SK-N-SH (cell line): ENCODE data around the gene UNC13B. TPM values are rescaled to one million over a fixed set of nuclear protein-coding genes. Genes with fewer than 3 reads are reported as not detected.

Experiments used
- CTCF ChIA-PET: fragments of 300-600, 350-600 bp; formaldehyde crosslinking; extraction: SDS; loops from one replicate; lab custom pipeline; 2021; lab: Yijun Ruan, JAX
- POLR2A ChIA-PET: fragments of 350-600 bp; sonication (Branson Sonifier 250); formaldehyde crosslinking; extraction: SDS; loops from one replicate; lab custom pipeline; 2020; ENCODE audit warnings: antibody characterized with exemption, inconsistent platforms; lab: Yijun Ruan, JAX
- DNase-seq: peaks from one replicate; pipeline ENCODE4 v3.0.0; 2012
- H2AFZ ChIP-seq: fragments of 200-600 bp; sonication (generic); 2 replicates; pipeline ENCODE4 v1.8.1; 2016; ENCODE audit warnings: antibody characterized with exemption, mild to moderate bottlenecking, low read depth
- H3F3A ChIP-seq: fragments of 200-600 bp; sonication (generic); replicated peaks from 2 replicates; pipeline ENCODE3; 2016; ENCODE audit warnings: antibody characterized with exemption, mild to moderate bottlenecking; ENCODE audit not compliant: insufficient read depth
- H3K27ac ChIP-seq, 2 experiments: fragments of 200-500 bp in 1 of 2; fragments of 200-600 bp in 1 of 2; sonication (Bioruptor generic) in 1 of 2; sonication (generic), shearing (Covaris generic) in 1 of 2; 2 replicates each; pipeline versions ENCODE4 v1.5.1 to v1.6.1; 2014 to 2016; ENCODE audit warnings: low read depth in 2 of 2, inconsistent platforms in 1 of 2, low read length in 1 of 2, mild to moderate bottlenecking in 1 of 2, mixed read lengths in 1 of 2
- H3K27me3 ChIP-seq: fragments of 200-600 bp; sonication (generic), shearing (Covaris generic); 2 replicates; pipeline ENCODE4 v1.6.1; 2016; ENCODE audit warnings: mixed run types; ENCODE audit not compliant: insufficient read depth
- H3K36me3 ChIP-seq, 2 experiments: fragments of 200-500 bp in 1 of 2; fragments of 200-600 bp in 1 of 2; sonication (Bioruptor generic) in 1 of 2; sonication (generic) in 1 of 2; replicated peaks in 1 of 2; 2 replicates each; pipeline versions ENCODE3 to v1.5.1; 2014 to 2016; ENCODE audit warnings: low read length in 1 of 2, mild to moderate bottlenecking in 1 of 2; ENCODE audit not compliant: insufficient read depth in 2 of 2, control insufficient read depth in 1 of 2
- H3K4me1 ChIP-seq, 2 experiments: fragments of 200-500 bp in 1 of 2; fragments of 200-600 bp in 1 of 2; sonication (Bioruptor generic) in 1 of 2; sonication (generic), shearing (Covaris generic) in 1 of 2; 2 replicates each; pipeline versions ENCODE4 v1.5.1 to v1.6.1; 2014 to 2016; ENCODE audit warnings: low read depth in 1 of 2, low read length in 1 of 2, mixed run types in 1 of 2; ENCODE audit not compliant: insufficient read depth in 2 of 2, control insufficient read depth in 1 of 2
- H3K4me2 ChIP-seq: fragments of 200-600 bp; sonication (generic), shearing (Covaris generic); 2 replicates; pipeline ENCODE4 v1.6.1; 2017; ENCODE audit warnings: mixed run types
- H3K4me3 ChIP-seq, 2 experiments: fragments of 200-500 bp in 1 of 2; fragments of 200-600 bp in 1 of 2; sonication (Bioruptor generic) in 1 of 2; sonication (generic), shearing (Covaris generic) in 1 of 2; 2 replicates each; pipeline versions ENCODE4 v1.5.1 to v1.8.1; 2014 to 2016; ENCODE audit warnings: low read depth in 2 of 2, inconsistent platforms in 1 of 2, low read length in 1 of 2, mild to moderate bottlenecking in 1 of 2, mixed read lengths in 1 of 2, moderate library complexity in 1 of 2
- H3K79me2 ChIP-seq: fragments of 200-600 bp; sonication (generic); 2 replicates; pipeline ENCODE4 v1.8.1; 2017; ENCODE audit warnings: mild to moderate bottlenecking; ENCODE audit not compliant: insufficient read depth
- H3K9ac ChIP-seq: fragments of 200-600 bp; sonication (generic); 2 replicates; pipeline ENCODE4 v1.6.1; 2017; ENCODE audit warnings: mixed run types
- H3K9me2 ChIP-seq: fragments of 200-600 bp; sonication (generic); 2 replicates; pipeline ENCODE4 v1.6.1; 2017; ENCODE audit warnings: mixed run types
- H3K9me3 ChIP-seq: fragments of 200-600 bp; sonication (generic); 2 replicates; pipeline ENCODE4 v1.6.1; 2017; ENCODE audit warnings: mixed run types, mild to moderate bottlenecking, moderate library complexity
- H4K20me1 ChIP-seq: fragments of 200-600 bp; sonication (generic); 2 replicates; pipeline ENCODE4 v1.6.1; 2017; ENCODE audit warnings: mild to moderate bottlenecking, mixed run types; ENCODE audit not compliant: insufficient read depth
- CHD2 ChIP-seq: fragments of 150-350 bp; IDR thresholded peaks from 2 replicates; pipeline ENCODE4 v1.6.1; 2018; ENCODE audit warnings: low read length; ENCODE audit not compliant: partially characterized antibody
- ELF1 ChIP-seq: IDR thresholded peaks from 2 replicates; pipeline ENCODE4 v1.4.0; 2012
- EP300 ChIP-seq, 2 experiments: IDR thresholded peaks; 2 replicates each; pipeline versions ENCODE4 v1.4.0 to v1.6.1; 2012; ENCODE audit warnings: borderline replicate concordance in 1 of 2, low read depth in 1 of 2, low read length in 1 of 2
- EZH2phosphoT487 ChIP-seq: fragments of 200-600 bp; sonication (generic); IDR thresholded peaks from 2 replicates; pipeline ENCODE4 v1.6.1; 2017; ENCODE audit warnings: low read depth, mixed run types, mild to moderate bottlenecking, antibody characterized with exemption, moderate library complexity, borderline replicate concordance
- GATA2 ChIP-seq: sonication (generic); formaldehyde crosslinking; IDR thresholded peaks from 2 replicates; pipeline ENCODE4 v1.5.0; 2020; ENCODE audit warnings: mild to moderate bottlenecking, missing genetic modification reagents
- MEF2A ChIP-seq: IDR thresholded peaks from 2 replicates; pipeline ENCODE4 v1.4.0; 2012; ENCODE audit warnings: low read depth, borderline replicate concordance
- MXI1 ChIP-seq: IDR thresholded peaks from 2 replicates; pipeline ENCODE4 v1.6.1; 2012; ENCODE audit warnings: mild to moderate bottlenecking, low read depth, low read length, improper control_type of control experiment
- NFIC ChIP-seq: IDR thresholded peaks from 2 replicates; pipeline ENCODE4 v1.4.0; 2012; ENCODE audit warnings: borderline replicate concordance
- NRF1 ChIP-seq: IDR thresholded peaks from 2 replicates; pipeline ENCODE4 v1.6.1; 2012; ENCODE audit warnings: low read depth, mild to moderate bottlenecking, low read length
- RAD21 ChIP-seq: IDR thresholded peaks from 2 replicates; pipeline ENCODE4 v1.6.1; 2012; ENCODE audit warnings: mild to moderate bottlenecking, low read length
- RCOR1 ChIP-seq: fragments of 150-350 bp; IDR thresholded peaks from 2 replicates; pipeline ENCODE4 v1.6.1; 2017; ENCODE audit warnings: antibody characterized with exemption, low read length
- RXRA ChIP-seq: IDR thresholded peaks from 2 replicates; pipeline ENCODE4 v1.4.0; 2012; ENCODE audit warnings: low read depth, mild to moderate bottlenecking, borderline replicate concordance
- SIN3A ChIP-seq: IDR thresholded peaks from 2 replicates; pipeline ENCODE4 v1.6.1; 2012; ENCODE audit warnings: low read depth, mild to moderate bottlenecking, low read length, moderate library complexity, borderline replicate concordance
- SMC3 ChIP-seq: IDR thresholded peaks from 2 replicates; pipeline ENCODE4 v1.6.1; 2012; ENCODE audit warnings: low read depth, low read length, improper control_type of control experiment
- TEAD4 ChIP-seq: IDR thresholded peaks from 2 replicates; pipeline ENCODE4 v1.4.0; 2012; ENCODE audit warnings: mild to moderate bottlenecking, borderline replicate concordance; ENCODE audit not compliant: insufficient read depth
- USF1 ChIP-seq: IDR thresholded peaks from 2 replicates; pipeline ENCODE4 v1.4.0; 2012; ENCODE audit warnings: low read depth, borderline replicate concordance
- YY1 ChIP-seq: IDR thresholded peaks from 2 replicates; pipeline ENCODE4 v1.4.0; 2012; ENCODE audit warnings: low read depth, mild to moderate bottlenecking
- ZBTB33 ChIP-seq: IDR thresholded peaks from 2 replicates; pipeline ENCODE4 v1.4.0; 2012; ENCODE audit warnings: low read depth, borderline replicate concordance
- WGBS: methylation state at CpG from one replicate; pipeline ENCODE4 v1.1.6; 2017; ENCODE audit warnings: low lambda C conversion rate; 5-methylcytosine and 5-hydroxymethylcytosine counted together
- polyA plus RNA-seq, 3 experiments: library from polyadenylated mRNA; depleted of rRNA; stranded (reverse); fragments of >200 nt; gene quantifications; 2 replicates each; pipeline ENCODE4 v1.2.3, GENCODE V29; 2012

The UNC13B gene
- polyA plus RNA-seq, 1 of the 3 experiments (the other 2 are of a cell fraction): 8.1 TPM

- no peaks in the 10 kb centered on the region for H3K9me2 ChIP-seq
- no peaks in the 10 kb centered on the region for H3K9me3 ChIP-seq
- H3K9ac ChIP-seq: no peak overlapping the region
- H3K4me1 ChIP-seq: no peaks in the 10 kb centered on the region
- H3K79me2 ChIP-seq: no peaks in the 10 kb centered on the region
- no peaks in the 10 kb centered on the region for H3K36me3 ChIP-seq
- ChIA-PET POLR2A (no interaction called here), CTCF (no interaction called here)
- TF ChIP-seq GATA2 (CRISPR knock-in tag): no peak
- no peak for TF ChIP-seq ZBTB33
- no peak for TF ChIP-seq NRF1
- no peak for TF ChIP-seq ELF1
- TF ChIP-seq EZH2phosphoT487: no peak
- TF ChIP-seq NFIC: no peak
- TF ChIP-seq RCOR1: no peak
- TF ChIP-seq RAD21: no peak
- no peak for TF ChIP-seq USF1
- TF ChIP-seq MXI1: no peak
- no peak for TF ChIP-seq SIN3A
- TF ChIP-seq TEAD4: no peak
- no peak for TF ChIP-seq CHD2
- TF ChIP-seq YY1: no peak
- TF ChIP-seq SMC3: no peak
- no peak for TF ChIP-seq MEF2A
- TF ChIP-seq EP300 (IDR thresholded peaks at IDR 0.05; ENCODE audit: borderline replicate concordance in 1 of 2, low read depth in 1 of 2, low read length in 1 of 2): no peak
- TF ChIP-seq RXRA: no peak
- no peaks in the 10 kb centered on the region for H3F3A ChIP-seq
- H3K27ac ChIP-seq: no peak overlapping the region
- no peak for DNase-seq
- no peak overlapping the region for H3K4me3 ChIP-seq
- no peaks in the 10 kb centered on the region for H4K20me1 ChIP-seq
- H3K27me3 ChIP-seq: no peaks in the 10 kb centered on the region
- no peak overlapping the region for H2AFZ ChIP-seq
- WGBS: 88% methylated on average over 6 of the region's 6 CpGs
- no peak overlapping the region for H3K4me2 ChIP-seq
These were observed 132.7 kb downstream of the UNC13B start for GRCh38 chr9:35294556-35294955.
